Measurements from ENCODE around the gene GRHL3.
"Not testable (repeated sequence)": the region's sequence is repeated elsewhere in the genome, so short reads cannot be mapped to it uniquely, and the experiment has no call there.

Gene GRHL3

GRCh38 chr1:24319312-24319863 is at the start of gene GRHL3:
GRHL3 (plus strand) TSS chr1:24319357; CDS start chr1:24319552, 195 bp downstream.
- Mint-ChIP-seq H3K36me3 (ENCODE audit: low read depth) (no peaks in the 10 kb centered on the region), H3K4me1 (ENCODE audit: low read depth) (peaks cover 44% of the 10 kb centered on the region), H3K27ac (no peak within 1 kb of the TSS), H3K4me3 (peak within 1 kb of the TSS; percentile 0), H3K27me3 (peaks cover 82% of the 10 kb centered on the region), H3K9me3 (no peaks in the 10 kb centered on the region)
- DNase-seq = no peak

DNA sequence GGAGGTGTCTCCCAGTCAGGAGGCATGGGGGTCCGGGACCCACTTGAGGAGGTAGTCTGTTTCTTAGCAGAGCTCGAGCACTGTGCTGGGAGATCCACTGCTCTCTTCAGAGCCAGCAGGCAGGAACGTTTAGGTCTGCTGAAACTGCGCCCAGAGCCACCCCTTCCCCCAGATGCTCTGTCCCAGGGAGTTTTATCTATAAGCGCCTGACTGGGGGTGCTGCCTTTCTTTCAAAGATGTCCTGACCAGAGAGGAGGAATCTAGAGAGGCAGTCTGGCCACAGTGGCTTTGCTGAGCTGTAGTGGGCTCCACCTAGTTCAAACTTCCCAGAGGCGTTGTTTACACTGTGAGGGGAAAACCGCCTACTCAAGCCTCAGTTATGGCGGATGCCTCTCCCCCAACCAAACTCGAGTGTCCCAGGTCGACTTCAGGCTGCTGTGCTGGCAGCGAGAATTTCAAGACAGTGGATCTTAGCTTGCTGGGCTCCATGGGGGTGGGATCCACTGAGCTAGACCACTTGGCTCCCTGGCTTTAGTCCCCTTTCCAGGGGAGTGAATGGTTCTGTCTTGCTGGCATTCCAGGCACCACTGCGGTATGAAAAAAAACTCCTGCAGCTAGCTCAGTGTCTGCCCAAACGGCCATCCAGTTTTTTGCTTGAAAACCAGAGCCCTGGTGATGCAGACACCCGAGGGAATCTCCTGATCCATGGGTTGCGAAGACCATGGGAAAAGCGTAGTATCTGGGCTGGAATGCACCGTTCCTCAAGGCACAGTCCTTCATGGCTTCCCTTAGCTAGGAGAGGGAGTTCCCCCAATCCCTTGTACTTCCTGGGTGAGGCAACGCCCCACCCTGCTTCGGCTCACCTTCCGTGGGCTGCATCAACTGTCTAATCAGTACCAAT is 44.7 kb upstream of the GRHL3 start:
- H3K27me3 Mint-ChIP-seq = peaks cover 60% of the 10 kb centered on the region
- not testable (repeated sequence) for DNase-seq

DNA sequence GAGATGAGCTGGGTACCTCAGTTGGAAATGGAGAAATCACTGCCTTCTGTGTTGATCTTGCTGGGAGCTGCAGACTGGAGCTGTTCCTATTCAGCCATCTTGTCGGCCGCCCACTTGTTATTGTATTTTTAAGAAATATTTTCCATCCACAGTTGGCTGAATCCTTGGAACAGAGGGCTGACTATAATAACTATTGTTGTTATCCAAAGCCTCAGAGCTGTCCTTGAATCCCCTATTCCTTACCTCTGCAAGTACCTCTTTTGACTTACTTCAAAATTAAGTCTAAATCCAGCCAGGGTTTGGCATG is 44.1 kb upstream of the GRHL3 start:
- H3K4me3 Mint-ChIP-seq = no peak overlapping the region
- H3K36me3 Mint-ChIP-seq (ENCODE audit: low read depth) = no peaks in the 10 kb centered on the region
- peaks cover 9% of the 10 kb centered on the region for H3K4me1 Mint-ChIP-seq (ENCODE audit: low read depth)
- peaks cover 54% of the 10 kb centered on the region for H3K27me3 Mint-ChIP-seq
- H3K9me3 Mint-ChIP-seq = peaks cover 4% of the 10 kb centered on the region
- DNase-seq = no peak
- H3K27ac Mint-ChIP-seq = no peak overlapping the region

More for the DNA sequence above, 44.7 kb upstream of the GRHL3 start:
- H3K9me3 Mint-ChIP-seq; H3K4me1 Mint-ChIP-seq (ENCODE audit: low read depth); H3K36me3 Mint-ChIP-seq (ENCODE audit: low read depth); H3K27ac Mint-ChIP-seq; H3K4me3 Mint-ChIP-seq: not testable (repeated sequence)

DNA sequence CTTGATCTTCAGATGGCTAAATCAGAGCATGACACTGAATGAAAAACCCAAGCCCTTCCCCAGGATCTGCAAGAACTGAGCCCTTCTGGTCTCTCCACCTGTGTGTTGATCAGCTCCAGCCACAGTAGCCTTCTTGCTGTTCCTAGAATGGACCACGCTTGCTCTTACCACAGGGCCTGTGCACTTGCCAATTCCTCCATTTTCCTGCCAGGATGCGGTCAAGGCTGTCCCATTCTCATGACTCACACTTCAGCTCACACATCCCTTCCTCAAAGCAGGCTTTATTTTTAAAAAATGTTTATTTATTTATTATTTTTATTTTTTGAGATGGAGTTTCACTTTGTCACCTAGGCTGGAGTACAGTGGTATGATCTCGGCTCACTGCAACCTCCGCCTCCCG is 43.6 kb upstream of the GRHL3 start:
- peaks cover 50% of the 10 kb centered on the region for H3K27me3 Mint-ChIP-seq
- H3K27ac Mint-ChIP-seq = no peak overlapping the region
- no peaks in the 10 kb centered on the region for H3K36me3 Mint-ChIP-seq (ENCODE audit: low read depth)
- no peak for DNase-seq
- H3K4me1 Mint-ChIP-seq (ENCODE audit: low read depth) = peaks cover 9% of the 10 kb centered on the region
- H3K9me3 Mint-ChIP-seq = peaks cover 4% of the 10 kb centered on the region
- H3K4me3 Mint-ChIP-seq = no peak overlapping the region

GRCh38 chr1:24276791-24277190 is 42.4 kb upstream of the GRHL3 start:
- no peak for DNase-seq
- Mint-ChIP-seq H3K4me1 (ENCODE audit: low read depth) (peaks cover 9% of the 10 kb centered on the region), H3K36me3 (ENCODE audit: low read depth) (no peaks in the 10 kb centered on the region), H3K9me3 (peaks cover 4% of the 10 kb centered on the region), H3K27me3 (peaks cover 43% of the 10 kb centered on the region), H3K4me3 (no peak overlapping the region), H3K27ac (no peak overlapping the region)

GRCh38 chr1:24277420-24278169 is 41.6 kb upstream of the GRHL3 start:
- Mint-ChIP-seq H3K9me3 (peaks cover 4% of the 10 kb centered on the region), H3K27me3 (peaks cover 35% of the 10 kb centered on the region), H3K27ac (no peak overlapping the region), H3K4me1 (ENCODE audit: low read depth) (peaks cover 9% of the 10 kb centered on the region), H3K4me3 (no peak overlapping the region), H3K36me3 (ENCODE audit: low read depth) (no peaks in the 10 kb centered on the region)
- no peak for DNase-seq

GRCh38 chr1:24278726-24279125 is 40.4 kb upstream of the GRHL3 start:
- H3K27me3 Mint-ChIP-seq = peaks cover 24% of the 10 kb centered on the region
- peaks cover 9% of the 10 kb centered on the region for H3K4me1 Mint-ChIP-seq (ENCODE audit: low read depth)
- H3K4me3 Mint-ChIP-seq = no peak overlapping the region
- H3K9me3 Mint-ChIP-seq = no peaks in the 10 kb centered on the region
- no peaks in the 10 kb centered on the region for H3K36me3 Mint-ChIP-seq (ENCODE audit: low read depth)
- H3K27ac Mint-ChIP-seq = no peak overlapping the region
- no peak for DNase-seq

DNA sequence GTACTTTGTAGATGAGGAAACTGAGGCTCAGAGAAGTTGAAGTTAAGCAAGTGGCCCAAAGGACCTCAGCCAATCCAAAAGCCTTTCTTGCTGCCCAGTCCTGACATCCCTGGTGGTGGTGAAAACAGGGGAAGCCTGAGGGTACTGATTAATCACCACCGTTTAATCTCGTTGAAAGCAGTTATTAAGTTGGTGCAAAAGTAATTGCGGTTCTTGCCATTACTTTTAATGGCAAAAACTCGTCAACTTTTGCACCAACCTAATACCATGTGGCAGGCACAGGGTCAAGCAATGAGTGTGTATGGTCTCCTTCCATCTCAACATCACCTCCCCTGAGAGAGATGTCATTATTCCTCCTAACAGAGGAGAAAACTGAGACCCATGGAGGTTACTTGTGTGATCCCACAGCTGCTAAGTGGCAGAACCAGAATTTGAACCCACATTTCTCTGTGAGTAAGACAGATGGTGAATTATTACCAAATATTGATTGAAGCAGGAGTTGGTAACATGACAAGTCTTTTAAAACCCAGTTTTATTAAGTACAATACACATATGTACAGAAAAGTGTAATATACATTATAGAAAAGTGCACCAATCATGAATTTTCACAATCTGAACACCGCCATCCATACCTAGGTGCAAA is 39.4 kb upstream of the GRHL3 start:
- Mint-ChIP-seq H3K9me3 (no peaks in the 10 kb centered on the region), H3K36me3 (ENCODE audit: low read depth) (no peaks in the 10 kb centered on the region), H3K4me1 (ENCODE audit: low read depth) (peaks cover 9% of the 10 kb centered on the region), H3K27me3 (peaks cover 16% of the 10 kb centered on the region), H3K4me3 (no peak overlapping the region), H3K27ac (no peak overlapping the region)
- DNase-seq = no peak

- Mint-ChIP-seq H3K27ac (no peak overlapping the region), H3K9me3 (no peaks in the 10 kb centered on the region), H3K36me3 (ENCODE audit: low read depth) (no peaks in the 10 kb centered on the region), H3K27me3 (peaks cover 3% of the 10 kb centered on the region), H3K4me3 (no peak overlapping the region), H3K4me1 (ENCODE audit: low read depth) (peaks cover 9% of the 10 kb centered on the region)
- DNase-seq = no peak
Observed at GRCh38 chr1:24281591-24281990, 37.6 kb upstream of the GRHL3 start.

GRCh38 chr1:24282491-24282890 is 36.7 kb upstream of the GRHL3 start:
- Mint-ChIP-seq H3K4me1 (ENCODE audit: low read depth) (peaks cover 5% of the 10 kb centered on the region), H3K27ac (no peak overlapping the region), H3K4me3 (no peak overlapping the region), H3K9me3 (no peaks in the 10 kb centered on the region), H3K27me3 (no peaks in the 10 kb centered on the region), H3K36me3 (ENCODE audit: low read depth) (no peaks in the 10 kb centered on the region)
- DNase-seq = no peak

GRCh38 chr1:24283326-24284155 is 35.6 kb upstream of the GRHL3 start:
- no peak for DNase-seq
- no peaks in the 10 kb centered on the region for H3K4me1 Mint-ChIP-seq (ENCODE audit: low read depth)
- no peaks in the 10 kb centered on the region for H3K9me3 Mint-ChIP-seq
- H3K36me3 Mint-ChIP-seq (ENCODE audit: low read depth) = no peaks in the 10 kb centered on the region
- H3K27me3 Mint-ChIP-seq = no peaks in the 10 kb centered on the region
- H3K4me3 Mint-ChIP-seq = no peak overlapping the region
- H3K27ac Mint-ChIP-seq = no peak overlapping the region

DNA sequence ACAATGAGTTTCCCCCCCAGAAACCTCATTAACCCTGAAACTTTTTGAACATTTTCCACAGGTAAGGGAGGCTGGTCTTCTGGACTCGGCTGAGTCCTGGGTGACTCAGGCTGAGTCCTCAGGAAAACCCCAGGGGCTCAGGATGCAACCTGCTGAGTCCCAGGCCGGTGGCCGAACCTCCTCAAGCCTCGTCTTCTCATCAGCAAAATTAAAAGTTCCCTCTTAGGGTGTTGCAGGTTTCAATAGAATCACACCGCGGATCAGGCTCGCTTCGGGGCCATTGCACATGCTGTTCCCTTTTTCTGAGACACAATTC is 35.0 kb upstream of the GRHL3 start:
- no peak overlapping the region for H3K4me3 Mint-ChIP-seq

GRCh38 chr1:24285231-24285630 is 33.9 kb upstream of the GRHL3 start:
- Mint-ChIP-seq H3K36me3 (ENCODE audit: low read depth) (no peaks in the 10 kb centered on the region), H3K27me3 (no peaks in the 10 kb centered on the region), H3K4me3 (no peak overlapping the region), H3K27ac (no peak overlapping the region), H3K4me1 (ENCODE audit: low read depth) (no peaks in the 10 kb centered on the region), H3K9me3 (no peaks in the 10 kb centered on the region)
- DNase-seq = no peak

More for the DNA sequence above, 35.0 kb upstream of the GRHL3 start:
- Mint-ChIP-seq H3K9me3 (no peaks in the 10 kb centered on the region), H3K27ac (no peak overlapping the region), H3K4me1 (ENCODE audit: low read depth) (no peaks in the 10 kb centered on the region), H3K27me3 (no peaks in the 10 kb centered on the region), H3K36me3 (ENCODE audit: low read depth) (no peaks in the 10 kb centered on the region)
- no peak for DNase-seq

Measured in activated T-cell treated with anti-CD3 and anti-CD28 coated beads, Interleukin-2, amount 50 U/mL, for 24 hours (primary cell).